A549 (cell line): Measurements from ENCODE around the gene UACA. TPM values are rescaled to one million over a fixed set of nuclear protein-coding genes. Genes with fewer than 3 reads are reported as not detected.

Experiments
- ATAC-seq, 2 experiments: fragments of 200-7000 bp in 1 of 2; fragments of >200 bp in 1 of 2; cut with Nextera tagmentation in 1 of 2; cut with Tn5 transposase in 1 of 2; 3 replicates each; pipeline versions ENCODE4 v1.8.0 to v1.9.1; 2018 to 2020; ENCODE audit warnings: mild to moderate bottlenecking in 1 of 2, moderate library complexity in 1 of 2
- CTCF ChIA-PET: fragments of 300-600 bp; sonication (Branson Sonifier 250); formaldehyde crosslinking; extraction: SDS; loops from one replicate; lab custom pipeline; 2021; ENCODE audit warnings: antibody characterized with exemption, inconsistent platforms; lab: Yijun Ruan, JAX
- POLR2A ChIA-PET: fragments of 350-600 bp; formaldehyde crosslinking; extraction: SDS; loops from one replicate; lab custom pipeline; 2021; ENCODE audit warnings: antibody characterized with exemption, inconsistent platforms; lab: Yijun Ruan, JAX
- DNase-seq, 2 experiments: peaks; one replicate each; pipeline versions ENCODE4 v3.0.0 to v3.0.0-alpha.2; 2011 to 2016; ENCODE audit warnings: low read depth in 1 of 2, low spot score in 1 of 2
- FAIRE-seq: peaks from 2 replicates; lab custom pipeline; 2011; peaks lifted over from hg19 to GRCh38; lab: Jason Lieb, UNC
- H3K27ac ChIP-seq, 2 experiments: fragments of >200 bp; sonication (Bioruptor Twin); formaldehyde crosslinking; 3 replicates each; pipeline ENCODE4 v1.5.1; 2016 to 2017
- H3K4me1 ChIP-seq: fragments of >200 bp; sonication (Bioruptor Twin); formaldehyde crosslinking; 3 replicates; pipeline ENCODE4 v1.6.1; 2016
- H3K4me2 ChIP-seq: fragments of >200 bp; sonication (Bioruptor Twin); formaldehyde crosslinking; 3 replicates; pipeline ENCODE4 v1.6.1; 2016
- H3K4me3 ChIP-seq: fragments of >200 bp; sonication (Bioruptor Twin); formaldehyde crosslinking; 3 replicates; pipeline ENCODE4 v1.5.1; 2016
- H3K9me3 ChIP-seq: fragments of >200 bp; sonication (Bioruptor Twin); formaldehyde crosslinking; 3 replicates; pipeline ENCODE4 v1.6.1; 2016
- BHLHE40 ChIP-seq: IDR thresholded peaks from 2 replicates; pipeline ENCODE4 v1.6.1; 2012; ENCODE audit warnings: low read depth, low read length, inconsistent platforms
- CBX2 ChIP-seq: fragments of 200-600 bp; sonication (generic); IDR thresholded peaks from 2 replicates; pipeline ENCODE4 v1.6.1; 2016; ENCODE audit warnings: low read depth, mild to moderate bottlenecking, borderline replicate concordance
- CBX8 ChIP-seq: fragments of 200-600 bp; sonication (generic); IDR thresholded peaks from 2 replicates; pipeline ENCODE4 v1.6.1; 2016
- CEBPB ChIP-seq, 2 experiments: fragments of >200 bp in 1 of 2; sonication (Bioruptor Twin) in 1 of 2; formaldehyde crosslinking in 1 of 2; IDR thresholded peaks; 2 replicates each; pipeline ENCODE4 v1.6.1; 2012 to 2016
- CHD4 ChIP-seq: fragments of 200-600 bp; sonication (generic); IDR thresholded peaks from 2 replicates; pipeline ENCODE4 v1.6.1; 2016; ENCODE audit warnings: antibody characterized with exemption, mild to moderate bottlenecking, borderline replicate concordance
- E2F6 ChIP-seq: IDR thresholded peaks from 2 replicates; pipeline ENCODE4 v1.6.1; 2012; ENCODE audit warnings: low read depth, borderline replicate concordance
- EHF ChIP-seq: fragments of 250-450 bp; sonication (Bioruptor Pico); IDR thresholded peaks from 2 replicates; pipeline ENCODE4 v1.5.0; 2020; ENCODE audit warnings: mild to moderate bottlenecking
- EHMT2 ChIP-seq: fragments of 200-600 bp; sonication (generic); IDR thresholded peaks from 2 replicates; pipeline ENCODE4 v1.6.1; 2016; ENCODE audit warnings: antibody characterized with exemption, low read depth, mild to moderate bottlenecking, moderate library complexity
- ESRRA ChIP-seq: fragments of 150-350 bp; IDR thresholded peaks from 2 replicates; pipeline ENCODE4 v1.6.1; 2014; ENCODE audit warnings: mild to moderate bottlenecking, low read length, borderline replicate concordance
- HDAC2 ChIP-seq: fragments of 200-600 bp; sonication (generic); IDR thresholded peaks from 2 replicates; pipeline ENCODE4 v1.6.1; 2016
- HEYL ChIP-seq: fragments of 250-450 bp; sonication (Bioruptor Pico); IDR thresholded peaks from 2 replicates; pipeline ENCODE4 v1.8.0; 2021; ENCODE audit warnings: mild to moderate bottlenecking, moderate library complexity
- HOXB13 ChIP-seq: fragments of 250-450 bp; sonication (Bioruptor Pico); IDR thresholded peaks from 2 replicates; pipeline ENCODE4 v1.5.0; 2020; ENCODE audit warnings: low read depth, mild to moderate bottlenecking, moderate library complexity
- JUNB ChIP-seq: fragments of >200 bp; sonication (Bioruptor Twin); formaldehyde crosslinking; IDR thresholded peaks from 2 replicates; pipeline ENCODE4 v1.6.1; 2016
- MAFK ChIP-seq: fragments of 450-650 bp; IDR thresholded peaks from 2 replicates; pipeline ENCODE4 v1.6.1; 2014; ENCODE audit not compliant: partially characterized antibody
- MAZ ChIP-seq: fragments of 150-350 bp; IDR thresholded peaks from 2 replicates; pipeline ENCODE4 v1.6.1; 2014; ENCODE audit warnings: antibody characterized with exemption, low read depth, low read length, borderline replicate concordance
- NPAS2 ChIP-seq: fragments of 250-450 bp; sonication (Bioruptor Pico); IDR thresholded peaks from 2 replicates; pipeline ENCODE4 v1.8.0; 2022; ENCODE audit warnings: mild to moderate bottlenecking, moderate library complexity, borderline replicate concordance
- NR3C1 ChIP-seq: fragments of >200 bp; sonication (Bioruptor Twin); formaldehyde crosslinking; IDR thresholded peaks from 3 replicates; pipeline ENCODE4 v1.6.1; 2017
- PBX3 ChIP-seq: IDR thresholded peaks from 2 replicates; pipeline ENCODE4 v1.6.1; 2012
- PHF8 ChIP-seq: fragments of 200-600 bp; sonication (generic); IDR thresholded peaks from 2 replicates; pipeline ENCODE4 v1.6.1; 2016; ENCODE audit warnings: low read depth, mild to moderate bottlenecking, antibody characterized with exemption, moderate library complexity, borderline replicate concordance
- POLR2AphosphoS2 ChIP-seq: conservative IDR thresholded peaks from 2 replicates; pipeline ENCODE4 v1.6.1; 2012; ENCODE audit warnings: low read length, improper control_type of control experiment, inconsistent platforms
- RAD21 ChIP-seq, 2 experiments: fragments of >200 bp in 1 of 2; sonication (Bioruptor Twin) in 1 of 2; formaldehyde crosslinking in 1 of 2; IDR thresholded peaks in 1 of 2; conservative IDR thresholded peaks in 1 of 2; 2 replicates in 1 of 2; 3 replicates in 1 of 2; pipeline ENCODE4 v1.6.1; 2012 to 2018; ENCODE audit warnings: inconsistent platforms in 1 of 2
- REST ChIP-seq: fragments of 200-600 bp; sonication (generic); IDR thresholded peaks from 2 replicates; pipeline ENCODE4 v1.6.1; 2016; ENCODE audit warnings: antibody characterized with exemption, mild to moderate bottlenecking, moderate library complexity
- SMC3 ChIP-seq: fragments of >200 bp; sonication (Bioruptor Twin); formaldehyde crosslinking; IDR thresholded peaks from 3 replicates; pipeline ENCODE4 v1.6.1; 2018; ENCODE audit warnings: inconsistent platforms
- TP53 ChIP-seq: fragments of 250-450 bp; sonication (Bioruptor Pico); IDR thresholded peaks from 2 replicates; pipeline ENCODE4 v1.5.0; 2021; ENCODE audit warnings: mild to moderate bottlenecking, moderate library complexity
- WGBS: methylation state at CpG from one replicate; pipeline ENCODE4 v1.1.6; 2017; ENCODE audit errors: missing lambda C conversion rate; 5-methylcytosine and 5-hydroxymethylcytosine counted together
- polyA plus RNA-seq, 4 experiments: library from polyadenylated mRNA; depleted of rRNA in 3 of 4; stranded (reverse); fragments of >200 nt; fragmentation: RNase III in 1 of 4; extraction: RNeasy Plus Mini Kit Qiagen cat#74134 plus additional on column Dnase treatment in 1 of 4; gene quantifications; 2 replicates in 3 of 4; 3 replicates in 1 of 4; pipeline ENCODE4 v1.2.3, GENCODE V29; 2011 to 2017
- TF ChIP-seq, protein P1 (sequence below): IDR thresholded peaks from 2 replicates; pipeline ENCODE4 v1.6.1; 2012

The UACA gene
- polyA plus RNA-seq, 2 of the 4 experiments (the other 2 are of a cell fraction), result 31.9 to 80.4 TPM

DNA sequence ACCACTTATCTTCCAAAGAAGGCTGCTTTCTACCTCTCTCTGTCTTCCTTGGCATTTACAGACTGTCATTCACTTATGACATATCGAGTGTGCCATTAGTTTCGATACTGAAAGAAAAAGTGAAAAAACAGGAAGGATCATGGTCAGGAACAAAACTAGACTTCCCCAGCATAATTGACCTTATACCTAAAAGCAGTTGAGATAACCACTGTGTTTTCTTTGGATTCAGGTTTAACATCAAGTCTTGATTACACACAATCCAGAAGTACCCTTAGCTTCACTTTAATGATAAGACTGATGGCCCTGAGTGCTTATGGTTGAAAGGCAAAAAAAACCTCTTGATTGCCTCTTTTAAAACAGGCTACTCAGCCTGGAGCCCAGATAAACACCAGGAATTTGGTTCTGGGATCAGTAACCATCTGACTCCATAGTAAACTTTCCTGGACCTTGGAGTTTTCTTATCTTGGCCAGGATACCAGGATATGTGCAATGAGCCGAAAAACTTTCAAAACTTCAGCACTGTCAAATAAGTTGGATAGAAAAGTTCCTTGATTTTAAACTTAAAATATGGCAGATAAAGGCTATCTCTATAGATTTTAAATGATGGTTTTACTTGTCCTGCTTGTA lies 5.0 kb upstream of the UACA start:
- H3K9me3 ChIP-seq, result no peaks in the 10 kb centered on the region
- DNase-seq (no peak), ATAC-seq (no peak), FAIRE-seq (peak; percentile 13)
- no peak overlapping the region for H3K4me3 ChIP-seq
- peaks cover 23% of the 10 kb centered on the region for H3K4me1 ChIP-seq
- CTCF ChIA-PET, result interaction anchor here (0.8 to 1.4 kb wide), 3 partner anchors 13 to 43 kb away, joined by 3 to 7 read pairs (median 5); no protein-coding TSS in a partner anchor
- POLR2A ChIA-PET, result no interaction called here
- H3K4me2 ChIP-seq, result no peak overlapping the region
- H3K27ac ChIP-seq, result no peak overlapping the region
- WGBS, result 93% methylated on average over 3 of the region's 3 CpGs
- TF ChIP-seq NPAS2 (no peak), BHLHE40 (no peak), PHF8 (no peak), MAZ (no peak), EHF (CRISPR knock-in tag) (no peak), MAFK (no peak), CBX2 (no peak), SMC3 (no peak), ESRRA (no peak), CBX8 (no peak), POLR2AphosphoS2 (no peak), PBX3 (no peak), TP53 (CRISPR knock-in tag) (no peak), EHMT2 (no peak), HDAC2 (no peak), E2F6 (no peak), CEBPB (IDR thresholded peaks at IDR 0.05) (no peak), JUNB (no peak), NR3C1 (no peak)
- TF ChIP-seq, protein P1, sequence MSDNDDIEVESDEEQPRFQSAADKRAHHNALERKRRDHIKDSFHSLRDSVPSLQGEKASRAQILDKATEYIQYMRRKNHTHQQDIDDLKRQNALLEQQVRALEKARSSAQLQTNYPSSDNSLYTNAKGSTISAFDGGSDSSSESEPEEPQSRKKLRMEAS, result no peak

GRCh38 chr15:70767667-70768066 lies 4.3 kb upstream of the UACA start:
- H3K4me3 ChIP-seq, result no peak overlapping the region
- WGBS, result 76% methylated on average over 3 of the region's 3 CpGs
- TF ChIP-seq NR3C1 (no peak), ESRRA (no peak), JUNB (no peak), HEYL (CRISPR knock-in tag) (no peak), POLR2AphosphoS2 (no peak)
- H3K27ac ChIP-seq, result peak overlapping the region in 1 of 2 experiments; percentile 15; a peak in 1 of 6 replicates
- H3K9me3 ChIP-seq, result no peaks in the 10 kb centered on the region
- H3K4me2 ChIP-seq, result no peak overlapping the region
- ATAC-seq, result no peak
- DNase-seq, result no peak
- POLR2A ChIA-PET, result no interaction called here
- H3K4me1 ChIP-seq, result peaks cover 23% of the 10 kb centered on the region
- no peak for FAIRE-seq
- CTCF ChIA-PET, result interaction anchor here (0.8 to 1.4 kb wide), 4 partner anchors 12 to 45 kb away, joined by 3 to 7 read pairs (median 4); no protein-coding TSS in a partner anchor

DNA sequence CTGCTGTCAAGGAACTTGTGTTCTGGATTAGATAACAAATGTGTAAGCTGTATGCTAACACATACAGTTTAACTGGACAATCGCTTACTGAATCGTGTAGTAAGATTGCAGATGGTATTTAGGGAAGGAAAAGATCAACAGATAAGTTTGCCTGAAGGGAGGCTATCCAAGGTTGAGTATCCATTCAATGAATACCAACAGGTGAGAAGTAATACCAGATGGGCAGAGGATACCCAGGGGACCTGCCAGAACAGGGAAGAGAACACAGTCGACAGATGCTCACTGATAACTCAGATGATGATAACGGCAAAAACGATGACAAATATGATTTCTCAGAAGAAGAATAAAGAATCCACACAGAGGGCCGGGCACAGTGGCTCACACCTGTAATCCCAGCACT lies 3.2 kb upstream of the UACA start:
- no peak for FAIRE-seq
- Histone ChIP-seq H3K4me2 (no peak overlapping the region), H3K4me1 (peaks cover 26% of the 10 kb centered on the region), H3K4me3 (no peak overlapping the region), H3K9me3 (no peaks in the 10 kb centered on the region), H3K27ac (no peak overlapping the region)
- DNase-seq, result no peak
- ChIA-PET POLR2A (no interaction called here), CTCF (interaction anchor here (0.7 to 3.5 kb wide), 3 partner anchors 42 to 45 kb away, joined by 3 to 35 read pairs (median 3); no protein-coding TSS in a partner anchor)
- WGBS, result 84% methylated on average over 6 of the region's 6 CpGs
- ATAC-seq, result no peak
- TF ChIP-seq RAD21 (conservative IDR thresholded peaks at IDR 0.05 in 1 of 2, IDR thresholded peaks at IDR 0.05 in 1 of 2), result no peak
- TF ChIP-seq REST, result no peak
- no peak for TF ChIP-seq HOXB13 (CRISPR knock-in tag)
- TF ChIP-seq CHD4, result no peak
- TF ChIP-seq PBX3, result no peak
